ENCODE data around the gene HRH1.

The HRH1 gene

DNA sequence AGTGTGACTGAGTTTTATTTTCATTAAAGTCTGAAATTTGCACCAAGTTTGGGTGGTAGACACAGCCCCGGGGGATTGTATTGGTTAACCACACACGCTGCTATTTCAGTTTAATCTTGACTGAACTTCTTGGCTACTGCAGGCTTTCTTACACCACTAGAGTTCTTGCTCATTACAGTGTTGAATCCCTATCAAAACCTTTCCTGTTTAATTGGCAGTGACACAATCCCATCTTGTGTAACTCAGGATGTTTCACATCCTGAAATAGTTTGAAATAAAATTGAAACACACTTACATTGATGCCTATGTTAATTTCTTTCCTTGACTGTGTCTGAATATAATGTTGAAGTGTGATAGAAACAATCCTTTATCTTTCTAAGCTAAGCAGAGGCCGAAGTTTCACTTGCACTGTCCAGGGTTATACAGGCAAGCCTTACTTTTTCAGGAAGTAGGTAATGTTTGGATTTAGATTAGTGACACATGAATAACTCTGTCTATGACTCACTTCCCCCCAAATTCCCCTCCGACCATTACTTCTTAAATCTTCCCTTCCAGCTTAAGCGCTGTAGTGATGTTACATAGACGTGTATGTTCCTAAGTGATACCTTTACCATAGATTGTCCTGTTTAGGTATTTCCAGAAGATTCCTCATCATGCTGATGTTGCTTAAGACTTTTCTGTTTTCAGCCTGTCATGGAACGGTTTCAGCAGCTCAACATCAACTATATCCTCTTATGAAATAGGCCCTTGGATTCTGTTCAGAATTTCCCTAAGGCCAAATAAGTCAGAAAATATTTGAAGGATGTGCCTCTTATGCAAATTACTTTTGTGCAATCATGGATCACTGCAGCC lies 134.7 kb downstream of the HRH1 start:
- peak; percentile 56 for DNase-seq (ENCODE audit: low read depth)
- H3K4me3 ChIP-seq (ENCODE audit: low read length) = no peak overlapping the region
- TF ChIP-seq CTCF (conservative IDR thresholded peaks at IDR 0.05; ENCODE audit: low read depth, low read length) = no peak

- no peak for TF ChIP-seq CTCF (conservative IDR thresholded peaks at IDR 0.05; ENCODE audit: low read depth, low read length)
- no peak overlapping the region for H3K4me3 ChIP-seq (ENCODE audit: low read length)
- no peak for DNase-seq (ENCODE audit: low read depth)
These were observed 135.6 kb downstream of the HRH1 start for GRCh38 chr3:11289864-11290263.

GRCh38 chr3:11290743-11291680 lies 136.7 kb downstream of the HRH1 start:
- DNase-seq (ENCODE audit: low read depth) = no peak
- H3K4me3 ChIP-seq (ENCODE audit: low read length) = no peak overlapping the region
- TF ChIP-seq CTCF (conservative IDR thresholded peaks at IDR 0.05; ENCODE audit: low read depth, low read length) = no peak

DNA sequence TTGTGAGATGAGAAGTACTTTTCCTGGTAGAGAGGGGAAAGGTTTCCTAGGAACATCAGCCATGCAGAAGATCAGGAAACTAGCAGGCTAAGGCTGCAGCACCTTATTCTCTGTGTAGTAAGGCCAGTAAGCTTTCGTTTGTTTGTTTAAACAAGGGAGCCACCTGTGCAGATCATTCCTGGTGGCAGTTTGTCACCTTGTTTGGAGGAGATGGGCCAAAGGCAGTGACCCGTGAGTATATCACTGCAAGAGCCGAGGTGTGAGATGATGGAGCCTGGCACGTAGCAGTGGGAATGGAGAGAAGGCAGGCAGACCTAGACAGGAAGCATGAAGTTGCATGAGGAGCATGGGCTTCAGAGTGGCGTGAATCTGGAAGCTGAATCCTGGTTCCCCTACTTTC lies 137.5 kb downstream of the HRH1 start:
- no peak overlapping the region for H3K4me3 ChIP-seq (ENCODE audit: low read length)
- DNase-seq (ENCODE audit: low read depth) = no peak
- TF ChIP-seq CTCF (conservative IDR thresholded peaks at IDR 0.05; ENCODE audit: low read depth, low read length) = no peak

DNA sequence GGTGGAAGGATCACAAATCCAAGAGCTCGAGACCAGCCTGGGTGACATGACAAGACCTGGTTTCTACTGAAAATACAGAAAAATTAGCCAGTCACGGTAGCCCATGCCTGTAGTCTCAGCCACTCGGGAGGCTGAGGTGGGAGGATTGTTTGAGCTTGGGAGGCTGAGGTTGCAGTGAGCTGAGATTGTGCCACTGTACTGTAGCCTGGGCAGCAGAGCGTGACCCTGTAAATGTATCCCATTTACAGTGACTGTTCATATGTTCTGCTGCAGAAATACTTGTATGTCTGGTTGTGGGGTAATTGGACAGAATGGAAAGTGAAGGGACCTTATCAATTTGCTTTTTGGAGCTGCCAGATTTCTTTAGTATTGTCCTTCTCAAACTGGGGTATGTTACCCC lies 142.8 kb downstream of the HRH1 start:
- no peak for DNase-seq (ENCODE audit: low read depth)
- no peak overlapping the region for H3K4me3 ChIP-seq (ENCODE audit: low read length)
- no peak for TF ChIP-seq CTCF (conservative IDR thresholded peaks at IDR 0.05; ENCODE audit: low read depth, low read length)

- TF ChIP-seq CTCF (conservative IDR thresholded peaks at IDR 0.05; ENCODE audit: low read depth, low read length) = no peak
- DNase-seq (ENCODE audit: low read depth) = no peak
- no peak overlapping the region for H3K4me3 ChIP-seq (ENCODE audit: low read length)
These were observed 146.7 kb downstream of the HRH1 start for GRCh38 chr3:11300970-11301369.
